ENCODE measurements around the gene CAP2.

CAP2 gene

DNA sequence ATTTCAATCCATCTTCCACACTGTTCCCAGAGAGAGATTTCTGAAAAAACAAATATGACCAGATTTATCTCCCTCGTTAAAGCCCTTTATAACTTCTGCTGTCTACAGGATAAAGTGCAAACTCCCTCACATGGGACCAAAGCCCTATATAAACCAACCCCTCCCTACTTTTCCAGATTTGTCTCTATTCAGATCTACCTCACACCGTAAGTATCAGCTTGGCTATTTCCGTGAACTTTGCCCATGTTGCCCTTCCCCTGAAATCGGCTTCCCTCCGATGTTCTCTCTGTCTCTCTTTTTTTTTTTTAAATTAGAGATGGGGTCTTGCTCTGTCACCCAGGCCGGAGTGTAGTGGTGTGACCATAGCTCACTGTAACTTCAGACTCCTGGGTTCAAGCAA, 194.6 kb downstream of the CAP2 start:
- no peak for DNase-seq

DNA sequence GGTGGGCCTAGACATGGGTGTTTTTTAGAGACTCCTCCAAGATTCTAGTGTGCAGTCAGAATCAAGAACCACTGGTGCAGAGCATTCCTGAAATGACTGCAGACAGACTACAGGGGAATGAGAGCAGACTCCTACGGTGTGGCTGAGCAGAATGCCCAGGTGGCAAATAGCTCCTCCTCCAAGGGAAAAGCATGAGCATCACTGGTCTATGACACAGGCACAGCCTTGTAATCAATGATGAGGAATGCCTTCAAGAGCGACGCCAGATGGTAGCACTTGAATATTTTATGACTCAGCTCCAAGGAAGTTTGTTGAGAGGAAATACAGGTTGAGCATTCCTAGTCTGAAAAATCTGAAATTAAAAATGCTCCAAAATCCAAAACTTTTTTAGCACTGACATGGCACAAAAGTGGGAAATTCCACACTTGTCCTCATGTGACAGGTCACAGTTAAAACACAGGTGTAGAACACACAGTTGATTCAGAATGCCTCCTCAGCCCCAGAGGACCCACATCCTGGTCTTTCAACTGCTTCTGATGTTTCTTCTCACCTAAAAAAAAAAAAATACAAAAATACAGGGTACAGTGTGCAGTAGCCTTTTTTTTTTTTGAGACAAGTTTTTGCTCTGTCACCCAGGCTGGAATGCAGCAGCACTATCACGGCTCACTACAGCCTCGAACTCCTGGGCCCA, 196.2 kb downstream of the CAP2 start:
- DNase-seq = peak; percentile 95

DNA sequence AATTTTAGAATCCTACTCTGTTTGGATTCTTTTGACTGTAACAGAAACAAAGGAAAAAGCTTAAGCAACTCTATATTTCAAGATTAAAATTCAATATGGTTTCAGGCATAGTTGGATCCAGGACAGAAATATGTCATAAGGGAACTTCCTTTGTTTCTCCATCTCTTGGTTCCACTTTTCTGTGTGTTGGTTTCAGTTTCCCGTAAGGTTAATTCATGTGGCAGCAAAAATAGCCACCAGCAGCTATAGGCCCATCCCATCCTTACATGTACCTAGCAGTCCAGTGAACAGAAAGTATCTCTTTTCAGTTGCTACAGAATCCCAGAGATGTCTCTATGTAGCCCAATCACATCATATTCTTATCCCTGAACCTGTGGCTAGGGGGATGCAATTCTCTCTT, 197.9 kb downstream of the CAP2 start:
- DNase-seq = no peak

DNA sequence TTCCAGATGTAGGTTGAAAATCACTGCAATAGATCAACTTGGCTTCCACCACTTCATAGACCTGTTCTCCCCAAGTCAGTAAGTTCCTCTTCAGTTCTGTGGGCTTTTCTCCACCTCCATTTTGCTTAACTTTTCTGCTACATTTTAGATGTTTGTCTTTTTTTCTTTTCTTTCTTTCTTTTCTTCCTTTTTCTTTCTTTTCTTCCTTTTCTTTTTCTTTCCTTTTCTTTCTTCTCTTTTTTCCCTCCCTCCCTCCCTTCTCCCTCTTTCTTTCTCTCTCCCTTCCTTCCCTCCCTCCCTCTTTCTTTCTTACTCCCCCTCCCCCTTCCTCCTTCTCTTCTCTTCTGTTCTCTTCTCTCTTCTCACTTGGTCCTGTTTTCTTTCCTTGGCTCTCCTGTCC, 199.9 kb downstream of the CAP2 start:
- DNase-seq = no peak

DNA sequence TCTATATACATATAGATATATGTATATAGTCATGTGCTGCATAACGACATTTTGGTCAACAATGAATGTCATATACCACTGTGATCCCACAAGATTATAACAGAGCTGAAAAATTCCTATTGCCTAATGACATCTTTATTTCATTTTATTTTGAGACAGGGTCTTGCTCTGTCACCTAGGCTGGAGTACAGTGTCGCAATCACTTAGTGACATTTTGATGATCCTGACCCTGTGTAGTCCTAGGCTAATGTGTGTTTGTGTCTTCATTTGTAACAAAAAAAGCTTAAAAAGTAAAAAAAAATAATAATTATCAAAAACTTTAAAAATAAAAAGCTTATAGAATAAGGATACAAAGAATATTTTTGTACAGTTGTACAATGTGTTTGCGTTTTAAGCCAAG, 202.7 kb downstream of the CAP2 start:
- DNase-seq = no peak

DNA sequence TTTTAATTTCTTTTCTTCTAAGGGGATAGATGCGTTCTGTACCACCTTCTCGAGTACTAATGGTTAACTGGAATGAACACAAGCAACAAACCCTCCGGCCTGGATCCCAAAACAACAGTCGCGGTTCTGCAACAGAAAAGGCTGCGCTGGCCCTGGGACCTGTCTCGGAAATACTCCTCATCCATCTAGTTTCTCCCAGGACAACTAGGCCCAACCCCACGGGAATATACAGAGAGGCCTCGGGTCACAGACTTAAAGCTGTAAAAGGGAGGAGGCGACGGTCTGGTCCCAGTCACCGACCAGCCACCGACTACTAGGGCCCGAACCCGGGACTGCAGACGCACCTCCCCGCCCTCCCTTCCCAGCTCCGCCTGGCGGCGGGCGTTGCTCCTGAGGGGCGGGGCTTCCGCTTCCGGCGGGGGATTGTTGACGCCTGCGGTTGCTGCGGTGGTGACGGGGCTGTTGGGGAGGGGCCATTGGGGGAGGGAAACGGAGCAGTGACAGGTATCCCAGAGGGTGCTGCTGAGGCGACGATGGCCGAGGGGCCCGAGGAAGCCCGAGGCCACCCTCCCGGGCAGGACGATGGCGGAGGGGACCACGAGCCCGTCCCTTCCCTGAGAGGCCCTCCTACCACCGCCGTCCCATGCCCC, 206.6 kb downstream of the CAP2 start, which contains the start of gene FAM8A1:
TSS of gene FAM8A1 (plus strand) at position 426 of the 650 bp plus-strand sequence. CDS start at position 534, 108 bp downstream.
- peak; percentile 97 for DNase-seq

DNA sequence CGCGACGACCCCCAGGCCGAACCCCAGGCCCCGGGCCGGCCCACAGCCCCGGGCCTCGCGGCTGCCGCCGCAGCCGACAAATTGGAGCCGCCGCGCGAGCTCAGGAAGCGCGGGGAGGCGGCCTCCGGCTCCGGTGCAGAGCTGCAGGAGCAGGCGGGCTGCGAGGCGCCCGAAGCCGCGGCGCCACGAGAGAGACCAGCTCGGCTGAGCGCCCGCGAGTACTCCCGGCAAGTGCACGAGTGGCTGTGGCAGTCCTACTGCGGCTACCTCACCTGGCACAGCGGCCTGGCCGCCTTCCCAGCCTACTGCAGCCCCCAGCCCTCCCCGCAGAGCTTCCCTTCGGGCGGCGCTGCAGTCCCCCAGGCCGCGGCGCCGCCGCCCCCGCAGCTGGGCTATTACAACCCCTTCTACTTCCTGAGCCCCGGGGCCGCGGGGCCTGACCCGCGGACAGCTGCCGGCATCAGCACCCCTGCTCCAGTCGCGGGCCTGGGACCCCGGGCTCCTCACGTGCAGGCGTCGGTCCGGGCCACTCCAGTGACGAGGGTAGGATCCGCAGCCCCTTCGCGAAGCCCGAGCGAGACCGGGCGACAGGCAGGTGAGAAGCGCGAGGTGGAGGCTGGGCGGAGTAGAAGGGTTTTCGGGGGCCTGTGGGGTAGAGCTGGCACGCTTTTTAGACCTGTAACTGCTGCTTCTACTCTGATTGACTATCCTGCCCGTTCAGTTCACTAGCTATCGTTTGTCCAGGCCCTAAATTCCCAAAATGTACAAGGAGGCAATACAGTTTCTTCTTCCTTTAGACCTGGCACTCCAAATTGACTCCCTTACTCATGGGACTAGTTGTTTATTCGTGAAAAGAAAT, 207.4 kb downstream of the CAP2 start:
- peak; percentile 78 for DNase-seq

DNA sequence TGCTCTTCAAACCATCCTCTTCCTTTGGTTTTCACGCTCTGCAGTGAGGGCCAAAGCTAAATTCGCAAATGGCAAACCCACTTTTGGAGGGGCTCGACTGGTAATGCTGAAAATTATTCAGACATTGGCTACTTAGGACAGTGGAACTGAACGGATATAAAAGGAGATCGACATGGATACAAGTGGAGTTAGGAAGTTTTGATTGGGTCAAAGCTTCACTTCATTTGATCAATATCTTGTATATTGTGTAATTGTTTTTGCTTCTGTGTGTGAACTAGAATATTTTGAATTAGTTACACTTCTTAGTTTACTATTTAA, 207.9 kb downstream of the CAP2 start:
- DNase-seq = no peak

DNA sequence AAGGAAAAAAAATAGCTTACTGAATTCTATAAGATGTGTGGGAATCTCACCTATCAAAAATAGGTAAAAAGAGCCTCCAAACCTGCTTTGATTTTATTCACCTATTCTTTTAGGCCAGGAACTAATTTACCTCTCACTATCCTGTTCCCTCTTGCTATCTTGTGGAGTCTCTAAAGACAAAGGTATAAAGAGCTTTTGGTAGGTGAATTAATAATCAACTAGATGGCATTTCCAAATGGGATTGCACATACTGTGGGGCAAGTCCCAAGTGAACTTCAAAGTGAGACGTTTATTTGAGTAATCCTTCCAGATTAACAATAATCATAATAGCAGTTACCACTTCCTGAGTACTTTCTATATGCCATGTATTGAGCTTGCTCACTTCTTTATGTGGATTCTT, 209.5 kb downstream of the CAP2 start:
- DNase-seq = no peak

DNA sequence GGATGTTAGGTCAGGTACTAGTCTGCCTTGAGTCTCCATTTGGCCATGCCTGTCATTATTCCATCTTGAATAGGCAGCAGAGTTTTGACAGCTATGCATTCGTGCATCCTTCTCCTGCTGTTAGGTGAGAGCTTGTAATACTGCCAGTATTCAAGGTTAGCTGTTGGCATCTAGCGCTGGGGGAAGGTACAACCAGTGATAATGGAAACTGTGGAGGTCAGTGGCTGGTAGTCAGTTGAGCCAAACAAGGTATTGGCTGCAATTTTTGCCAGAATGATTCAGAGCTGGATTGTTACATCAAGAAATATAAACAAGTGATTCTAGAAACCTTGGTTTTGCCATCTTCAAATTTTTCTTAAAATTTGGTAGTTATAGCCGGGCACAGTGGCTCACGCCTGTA, 213.2 kb downstream of the CAP2 start:
- DNase-seq = no peak

All from DMS53 (cell line).